ENCODE results near the gene TRPC1.
A peak's percentile ranks its signal among the peaks of the same experiment; 100 is the strongest.

The TRPC1 gene

GRCh38 chr3:142754494-142754893, 30.7 kb downstream of the TRPC1 start:
- DNase-seq, result no peak

- no peak for DNase-seq
These were observed 44.5 kb downstream of the TRPC1 start for GRCh38 chr3:142768338-142768737.

- DNase-seq, result no peak
These were observed 54.1 kb downstream of the TRPC1 start for GRCh38 chr3:142777927-142778326.

- DNase-seq, result no peak
These were observed 54.7 kb downstream of the TRPC1 start for GRCh38 chr3:142778541-142778940.

- DNase-seq, result no peak
These were observed 55.8 kb downstream of the TRPC1 start for GRCh38 chr3:142779591-142779990.

- DNase-seq, result no peak
These were observed 58.8 kb downstream of the TRPC1 start for GRCh38 chr3:142782616-142783015.

GRCh38 chr3:142784228-142784627, 60.4 kb downstream of the TRPC1 start:
- no peak for DNase-seq

- no peak for DNase-seq
These were observed 62.2 kb downstream of the TRPC1 start for GRCh38 chr3:142785996-142786395.

GRCh38 chr3:142787719-142788118, 63.9 kb downstream of the TRPC1 start:
- no peak for DNase-seq

- no peak for DNase-seq
These were observed 70.7 kb downstream of the TRPC1 start for GRCh38 chr3:142794508-142794907.

- DNase-seq, result no peak
These were observed 71.5 kb downstream of the TRPC1 start for GRCh38 chr3:142795332-142795731.

GRCh38 chr3:142796823-142797222, 73.0 kb downstream of the TRPC1 start:
- DNase-seq, result no peak

GRCh38 chr3:142801746-142802145, 77.9 kb downstream of the TRPC1 start:
- no peak for DNase-seq

GRCh38 chr3:142802891-142803290, 79.1 kb downstream of the TRPC1 start:
- no peak for DNase-seq

- DNase-seq, result no peak
These were observed 84.5 kb downstream of the TRPC1 start for GRCh38 chr3:142808103-142808917.

GRCh38 chr3:142809259-142809658, 85.4 kb downstream of the TRPC1 start:
- no peak for DNase-seq

GRCh38 chr3:142815803-142816202, 92.0 kb downstream of the TRPC1 start:
- DNase-seq, result no peak

GRCh38 chr3:142817356-142817755, 93.5 kb downstream of the TRPC1 start:
- DNase-seq, result no peak

GRCh38 chr3:142817897-142818296, 94.1 kb downstream of the TRPC1 start:
- DNase-seq, result no peak

GRCh38 chr3:142818651-142819050, 94.8 kb downstream of the TRPC1 start:
- DNase-seq, result no peak

GRCh38 chr3:142819179-142819578, 95.3 kb downstream of the TRPC1 start:
- DNase-seq, result no peak

- peak; percentile 89 for DNase-seq
These were observed 105.0 kb downstream of the TRPC1 start for GRCh38 chr3:142828703-142829305.

- no peak for DNase-seq
These were observed 113.7 kb downstream of the TRPC1 start for GRCh38 chr3:142837526-142837925.

- DNase-seq, result no peak
These were observed 116.0 kb downstream of the TRPC1 start for GRCh38 chr3:142839831-142840230.
